Liver (tissue), 3 donors: Measurements from ENCODE around the gene DAGLB.

ENCODE experiments used
- CTCF ChIP-seq: fragments of 150-350 bp; IDR thresholded peaks from 2 replicates; pipeline ENCODE4 v1.5.1; 2017; ENCODE audit warnings: improper control_type of control experiment, low read depth, low read length; ENCODE audit not compliant: missing input control
- EGR1 ChIP-seq, 2 donors: IDR thresholded peaks; 2 replicates each; pipeline ENCODE4 v1.6.1; 2016 to 2018; ENCODE audit warnings: antibody characterized with exemption in 2 of 2, low read depth in 2 of 2
- HNF4A ChIP-seq, 2 donors: conservative IDR thresholded peaks; 2 replicates each; pipeline ENCODE4 v1.6.1; 2016; ENCODE audit warnings: antibody characterized with exemption in 2 of 2, mild to moderate bottlenecking in 2 of 2
- MAX ChIP-seq: IDR thresholded peaks from 2 replicates; pipeline ENCODE4 v1.6.1; 2016; ENCODE audit warnings: antibody characterized with exemption
- NR2F2 ChIP-seq: IDR thresholded peaks from 2 replicates; pipeline ENCODE4 v1.6.1; 2016; ENCODE audit warnings: antibody characterized with exemption
- RAD21 ChIP-seq, 2 donors: IDR thresholded peaks; 2 replicates each; pipeline ENCODE4 v1.6.1; 2016; ENCODE audit warnings: antibody characterized with exemption in 2 of 2, mild to moderate bottlenecking in 2 of 2
- SP1 ChIP-seq: IDR thresholded peaks from 2 replicates; pipeline ENCODE4 v1.6.1; 2018; ENCODE audit warnings: antibody characterized with exemption, mild to moderate bottlenecking
- TAF1 ChIP-seq: conservative IDR thresholded peaks from 2 replicates; pipeline ENCODE4 v1.6.1; 2016; ENCODE audit warnings: antibody characterized with exemption, mild to moderate bottlenecking
- YY1 ChIP-seq: IDR thresholded peaks from 2 replicates; pipeline ENCODE4 v1.6.1; 2016; ENCODE audit warnings: antibody characterized with exemption, mild to moderate bottlenecking
- TF ChIP-seq, protein P1 (sequence below): IDR thresholded peaks from 2 replicates; pipeline ENCODE4 v1.6.1; 2016; ENCODE audit warnings: antibody characterized with exemption
- TF ChIP-seq, protein P2 (sequence below): IDR thresholded peaks from 2 replicates; pipeline ENCODE4 v1.6.1; 2016; ENCODE audit warnings: antibody characterized with exemption, mild to moderate bottlenecking
- donor health status: healthy.
- donor health status: healthy.

DNA sequence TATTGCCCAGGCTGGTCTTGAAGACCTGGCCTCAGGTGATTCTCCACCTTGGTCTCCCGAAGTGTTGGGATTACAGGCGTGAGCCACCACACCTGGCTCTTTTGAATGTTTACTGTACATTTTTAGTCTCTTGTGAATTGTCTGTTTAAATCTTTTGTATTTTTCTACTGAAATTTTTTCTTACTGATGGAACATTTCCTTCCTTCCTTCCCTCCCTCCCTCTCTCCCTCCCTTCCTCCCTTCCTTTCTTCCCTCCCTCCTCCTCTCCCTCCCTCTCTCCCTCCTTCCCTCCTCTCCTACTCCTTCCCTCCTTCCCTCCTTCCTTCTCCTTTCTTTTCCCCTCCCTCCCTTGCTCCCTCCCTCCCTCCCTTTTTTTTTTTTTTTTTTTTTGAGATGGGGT is 58.0 kb downstream of the DAGLB start:
- no peak for TF ChIP-seq SP1
- no peak for TF ChIP-seq CTCF
- TF ChIP-seq YY1 = no peak
- TF ChIP-seq, protein P1, sequence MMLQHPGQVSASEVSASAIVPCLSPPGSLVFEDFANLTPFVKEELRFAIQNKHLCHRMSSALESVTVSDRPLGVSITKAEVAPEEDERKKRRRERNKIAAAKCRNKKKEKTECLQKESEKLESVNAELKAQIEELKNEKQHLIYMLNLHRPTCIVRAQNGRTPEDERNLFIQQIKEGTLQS = no peak
- TF ChIP-seq, protein P2, sequence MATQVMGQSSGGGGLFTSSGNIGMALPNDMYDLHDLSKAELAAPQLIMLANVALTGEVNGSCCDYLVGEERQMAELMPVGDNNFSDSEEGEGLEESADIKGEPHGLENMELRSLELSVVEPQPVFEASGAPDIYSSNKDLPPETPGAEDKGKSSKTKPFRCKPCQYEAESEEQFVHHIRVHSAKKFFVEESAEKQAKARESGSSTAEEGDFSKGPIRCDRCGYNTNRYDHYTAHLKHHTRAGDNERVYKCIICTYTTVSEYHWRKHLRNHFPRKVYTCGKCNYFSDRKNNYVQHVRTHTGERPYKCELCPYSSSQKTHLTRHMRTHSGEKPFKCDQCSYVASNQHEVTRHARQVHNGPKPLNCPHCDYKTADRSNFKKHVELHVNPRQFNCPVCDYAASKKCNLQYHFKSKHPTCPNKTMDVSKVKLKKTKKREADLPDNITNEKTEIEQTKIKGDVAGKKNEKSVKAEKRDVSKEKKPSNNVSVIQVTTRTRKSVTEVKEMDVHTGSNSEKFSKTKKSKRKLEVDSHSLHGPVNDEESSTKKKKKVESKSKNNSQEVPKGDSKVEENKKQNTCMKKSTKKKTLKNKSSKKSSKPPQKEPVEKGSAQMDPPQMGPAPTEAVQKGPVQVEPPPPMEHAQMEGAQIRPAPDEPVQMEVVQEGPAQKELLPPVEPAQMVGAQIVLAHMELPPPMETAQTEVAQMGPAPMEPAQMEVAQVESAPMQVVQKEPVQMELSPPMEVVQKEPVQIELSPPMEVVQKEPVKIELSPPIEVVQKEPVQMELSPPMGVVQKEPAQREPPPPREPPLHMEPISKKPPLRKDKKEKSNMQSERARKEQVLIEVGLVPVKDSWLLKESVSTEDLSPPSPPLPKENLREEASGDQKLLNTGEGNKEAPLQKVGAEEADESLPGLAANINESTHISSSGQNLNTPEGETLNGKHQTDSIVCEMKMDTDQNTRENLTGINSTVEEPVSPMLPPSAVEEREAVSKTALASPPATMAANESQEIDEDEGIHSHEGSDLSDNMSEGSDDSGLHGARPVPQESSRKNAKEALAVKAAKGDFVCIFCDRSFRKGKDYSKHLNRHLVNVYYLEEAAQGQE = no peak
- TF ChIP-seq MAX = no peak
- TF ChIP-seq NR2F2 = no peak
- no peak for TF ChIP-seq TAF1
- TF ChIP-seq HNF4A (conservative IDR thresholded peaks at IDR 0.05) = no peak
- no peak for TF ChIP-seq RAD21 (IDR thresholded peaks at IDR 0.05)
- TF ChIP-seq EGR1 (IDR thresholded peaks at IDR 0.05; ENCODE audit: low read depth in 2 of 2) = no peak
